Measurements from ENCODE around the gene ZNF518B.
A peak's percentile ranks its signal among the peaks of the same experiment; 100 is the strongest.
"Not testable (repeated sequence)": the region's sequence is repeated elsewhere in the genome, so short reads cannot be mapped to it uniquely, and the experiment has no call there.

The ZNF518B gene

DNA sequence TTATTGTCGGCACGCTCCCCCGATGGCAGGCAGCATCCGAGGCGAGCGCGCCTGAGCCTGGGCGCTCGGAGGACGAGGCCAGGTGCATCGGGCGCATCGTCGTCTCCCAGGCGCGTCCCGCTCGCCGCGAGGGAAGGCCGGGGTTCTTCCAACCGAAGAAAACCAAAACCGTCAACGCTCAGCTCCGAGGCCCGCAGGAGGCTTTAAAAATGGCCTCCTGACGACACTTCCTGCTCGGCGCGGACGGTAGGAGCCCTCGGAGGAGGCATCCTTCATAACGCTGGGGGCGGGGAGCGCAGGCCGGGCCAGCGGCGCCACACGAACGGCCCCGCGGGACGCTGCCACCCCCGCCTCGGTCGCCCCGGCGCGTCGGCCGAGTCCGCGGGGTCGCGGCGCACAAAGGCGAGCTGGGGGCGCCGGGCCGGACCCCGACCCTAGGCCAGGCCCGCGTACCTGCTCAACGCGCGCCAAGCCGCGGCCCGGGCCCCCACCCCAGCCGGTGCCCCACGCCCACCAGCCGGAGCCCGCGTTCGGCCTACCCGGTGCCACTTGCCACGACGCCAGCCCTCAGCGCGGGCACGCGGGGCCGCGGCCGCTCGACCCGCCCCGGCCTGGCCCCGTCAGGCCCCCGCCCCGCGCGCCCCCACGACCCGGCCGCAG lies 501 bp downstream of the ZNF518B start:
- peak; percentile 21 for DNase-seq

DNA sequence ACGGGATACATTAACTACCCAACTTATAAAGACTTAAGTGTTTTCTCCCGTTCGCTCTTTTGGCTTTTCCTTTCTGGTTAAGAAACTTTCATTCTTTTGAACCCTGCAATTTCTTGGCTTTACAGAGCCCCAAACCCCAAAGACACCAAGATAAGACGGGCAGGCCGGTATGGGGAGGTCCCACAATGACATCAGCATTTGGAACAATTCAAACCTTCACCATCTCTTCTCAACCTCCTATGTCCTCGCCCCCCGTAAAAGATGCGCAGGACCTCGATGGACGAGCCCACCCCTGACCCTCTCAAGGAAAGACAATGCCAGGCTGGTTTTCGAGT lies 999 bp downstream of the ZNF518B start:
- DNase-seq, result no peak

DNA sequence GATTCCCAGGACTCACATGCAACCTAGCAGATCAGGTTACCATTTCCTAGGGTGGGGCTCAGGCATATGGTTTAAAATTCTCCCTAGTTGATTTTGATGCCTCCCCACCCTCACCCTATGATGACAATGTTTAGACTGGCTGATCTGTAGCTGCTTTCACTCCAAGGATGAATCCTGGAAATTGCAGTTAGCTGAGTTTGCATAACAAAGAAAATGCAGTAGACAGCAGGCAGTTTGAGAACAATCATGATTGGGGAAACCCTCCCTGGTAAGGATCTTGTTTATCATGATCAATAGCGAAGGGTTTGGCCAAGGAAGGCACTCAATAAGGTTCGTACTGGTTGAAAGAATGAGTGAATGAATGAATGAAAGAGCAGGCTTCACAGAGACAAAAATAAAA lies 2.1 kb downstream of the ZNF518B start:
- DNase-seq, result no peak

DNA sequence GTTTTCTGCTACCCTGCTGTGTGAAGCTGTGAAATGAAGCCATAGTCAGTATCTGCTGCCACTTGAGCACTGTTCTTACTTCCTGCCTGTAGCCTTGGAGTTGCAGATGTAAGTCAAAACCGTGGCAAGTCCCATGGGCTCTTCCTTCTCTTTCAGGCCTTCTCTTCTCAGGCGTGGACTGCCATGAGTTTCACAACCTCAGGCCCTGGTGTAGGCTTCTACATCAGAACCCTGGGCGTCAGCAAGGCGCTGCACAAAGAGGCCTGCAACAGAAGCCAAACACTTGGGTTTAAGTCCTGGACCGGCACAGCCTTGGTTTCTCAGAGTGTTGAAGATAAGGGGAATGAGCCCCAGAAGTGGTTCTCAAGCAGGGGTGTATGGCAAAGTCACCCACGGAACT lies 2.5 kb downstream of the ZNF518B start:
- no peak for DNase-seq

DNA sequence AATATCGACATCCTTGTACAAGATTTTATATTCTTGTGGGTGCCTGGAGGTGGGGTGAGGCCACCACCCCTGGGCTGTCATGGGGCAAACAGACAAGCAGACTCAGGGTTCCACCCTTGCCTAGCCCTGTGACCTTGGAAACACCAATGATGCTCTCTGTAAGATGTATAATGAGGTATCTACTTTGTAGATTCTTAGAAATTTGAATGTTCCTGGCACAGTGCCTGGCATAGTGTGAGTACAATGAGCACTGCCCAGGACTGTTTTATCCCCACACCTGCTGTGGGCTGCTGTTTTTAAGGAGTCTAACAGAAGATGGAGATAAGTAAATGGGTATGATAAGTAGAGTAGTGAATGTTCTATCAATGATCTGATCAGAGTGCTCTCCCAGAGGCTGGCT lies 3.1 kb downstream of the ZNF518B start:
- DNase-seq, result no peak

DNA sequence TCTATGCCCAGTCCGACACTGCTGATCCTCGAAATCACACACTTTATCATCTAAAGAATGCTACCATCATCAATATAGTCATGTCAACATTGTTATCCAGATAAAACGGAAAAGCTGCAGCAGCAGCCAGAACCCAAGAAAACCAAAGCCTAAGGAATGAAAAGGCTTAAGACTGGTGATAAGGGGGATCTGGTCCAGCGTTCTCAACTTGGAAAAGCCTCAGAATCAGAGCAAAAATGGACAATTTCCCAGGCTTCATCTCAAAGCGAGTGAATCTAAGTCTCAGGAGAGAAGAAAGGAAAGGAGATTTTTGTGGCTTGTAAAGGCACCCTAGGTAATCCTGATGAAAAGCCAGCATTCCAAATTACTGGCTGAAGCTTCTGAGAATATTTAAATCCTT lies 8.2 kb downstream of the ZNF518B start:
- no peak for DNase-seq

DNA sequence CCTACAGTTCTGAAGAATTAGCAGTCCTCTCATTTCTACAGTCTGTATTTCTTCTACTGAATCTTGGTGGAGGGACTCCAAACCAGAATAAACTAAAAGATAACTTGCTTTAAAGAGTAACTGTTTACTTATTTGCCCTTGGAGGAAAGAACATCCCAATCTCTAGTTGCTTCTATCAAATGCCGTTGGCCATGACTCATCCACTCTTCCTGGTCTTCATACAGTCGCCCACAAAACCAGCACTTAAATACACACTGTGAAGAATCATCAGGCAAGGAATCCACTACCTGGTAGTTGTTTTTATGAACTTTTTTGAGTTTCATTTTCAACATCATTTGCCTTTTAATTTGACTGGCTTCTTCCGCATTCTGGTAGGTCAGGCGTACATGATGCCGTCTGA lies 14.2 kb downstream of the ZNF518B start:
- no peak for DNase-seq

DNA sequence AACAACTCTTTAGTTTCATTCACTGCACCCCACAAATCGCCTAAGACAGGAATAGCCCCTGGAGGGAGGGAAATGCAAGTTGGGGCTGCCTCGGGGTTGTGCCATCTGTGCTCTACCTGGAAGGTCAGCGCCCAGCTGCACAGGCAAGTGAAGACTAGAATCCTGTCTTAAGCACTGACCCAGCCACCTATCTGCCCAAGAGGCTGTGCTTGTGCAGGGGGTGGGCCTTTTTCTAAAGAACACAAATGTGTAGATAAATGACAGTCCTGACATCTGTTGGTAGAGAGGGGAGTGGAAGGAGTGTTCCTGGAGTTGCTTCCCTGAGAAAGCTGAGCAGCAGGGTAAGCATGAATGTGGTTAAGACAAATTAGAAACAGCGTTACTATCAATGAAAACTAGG lies 15.7 kb downstream of the ZNF518B start:
- DNase-seq, result no peak

DNA sequence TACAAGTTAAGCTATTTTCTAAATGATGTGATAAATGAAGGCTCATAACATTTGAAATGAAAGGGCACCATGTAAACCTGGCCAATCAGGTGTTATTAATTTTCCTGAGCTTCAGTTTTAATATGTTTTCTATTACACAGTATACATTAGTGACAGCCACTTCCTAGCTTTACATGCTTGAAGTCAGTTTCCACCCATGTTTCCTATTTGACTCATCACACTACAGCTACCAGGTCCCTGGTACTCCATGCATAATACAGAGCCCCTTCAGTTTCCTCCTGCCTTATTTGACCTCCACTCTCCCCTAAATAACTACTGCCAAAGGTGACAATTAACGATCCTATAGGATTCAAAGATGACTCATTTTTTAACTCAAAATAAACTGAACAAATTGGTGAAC lies 18.3 kb downstream of the ZNF518B start:
- DNase-seq, result no peak

DNA sequence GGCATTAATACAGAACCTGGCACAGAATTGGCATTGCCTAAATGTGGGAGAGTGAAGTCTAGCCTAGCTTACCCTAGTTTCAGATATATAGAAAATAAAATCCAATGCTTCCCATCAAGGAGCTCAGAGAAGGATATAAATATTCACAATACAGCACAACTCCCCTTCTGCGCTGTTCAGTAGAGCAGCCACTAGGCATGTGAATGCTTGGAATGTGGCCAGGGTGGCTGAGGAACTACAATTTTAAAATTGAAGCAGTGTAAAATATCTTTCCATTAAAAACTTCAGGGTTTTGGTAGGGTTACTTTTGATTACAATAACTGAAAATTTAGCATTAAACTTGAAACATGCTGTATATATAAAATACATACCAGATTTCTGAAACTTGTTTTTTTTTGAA lies 19.5 kb downstream of the ZNF518B start:
- no peak for DNase-seq

DNA sequence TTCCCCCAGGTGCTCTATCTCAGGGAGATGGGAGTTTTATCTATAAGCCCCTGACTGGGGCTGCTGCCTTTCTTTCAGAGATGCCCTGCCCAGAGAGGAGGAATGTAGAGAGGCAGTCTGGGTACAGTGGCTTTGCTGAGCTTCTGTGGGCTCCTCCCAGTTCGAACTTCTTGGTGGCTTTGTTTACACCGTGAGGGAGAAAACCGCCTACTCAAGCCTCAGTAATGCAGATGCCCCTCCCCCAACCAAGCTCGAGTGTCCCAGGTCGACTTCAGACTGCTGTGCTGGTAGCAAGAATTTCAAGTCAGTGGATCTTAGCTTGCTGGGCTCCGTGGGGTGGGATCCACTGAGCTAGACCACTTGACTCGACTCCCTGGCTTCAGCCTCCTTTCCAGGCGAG lies 29.5 kb downstream of the ZNF518B start:
- DNase-seq, result not testable (repeated sequence)

DNA sequence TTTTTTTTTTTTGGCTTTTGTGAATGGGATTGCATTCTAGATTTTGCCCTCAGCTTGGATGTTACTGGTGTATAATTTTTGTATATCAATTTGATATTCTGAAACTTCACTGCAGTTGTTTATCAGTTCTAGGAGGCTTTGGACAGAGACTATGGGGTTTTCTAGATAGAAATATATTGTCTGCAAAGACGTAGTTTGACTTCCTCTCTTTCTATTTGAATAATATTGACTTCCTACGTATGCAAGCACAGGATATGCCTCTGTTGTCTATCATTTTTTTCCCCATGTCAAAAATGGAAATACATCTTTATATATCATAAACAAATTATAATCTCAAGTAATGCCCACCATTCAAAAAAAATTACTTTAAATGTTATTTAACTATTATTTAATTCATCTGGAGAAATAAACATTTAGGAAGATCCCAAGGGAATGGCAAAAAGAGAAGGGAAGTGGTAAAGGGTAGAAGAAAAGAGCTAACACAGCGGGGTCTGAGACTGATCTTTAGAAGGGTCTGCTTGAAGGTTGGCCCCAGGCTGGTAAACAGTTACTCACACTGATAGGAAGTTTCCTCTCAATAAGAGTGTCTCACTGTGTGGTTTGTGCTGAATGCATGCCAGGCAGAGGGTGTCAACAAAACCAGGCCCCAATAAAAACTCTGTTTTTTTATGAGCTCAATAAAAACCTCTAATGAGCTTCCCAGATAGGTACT lies 35.7 kb downstream of the ZNF518B start:
- DNase-seq, result no peak

DNA sequence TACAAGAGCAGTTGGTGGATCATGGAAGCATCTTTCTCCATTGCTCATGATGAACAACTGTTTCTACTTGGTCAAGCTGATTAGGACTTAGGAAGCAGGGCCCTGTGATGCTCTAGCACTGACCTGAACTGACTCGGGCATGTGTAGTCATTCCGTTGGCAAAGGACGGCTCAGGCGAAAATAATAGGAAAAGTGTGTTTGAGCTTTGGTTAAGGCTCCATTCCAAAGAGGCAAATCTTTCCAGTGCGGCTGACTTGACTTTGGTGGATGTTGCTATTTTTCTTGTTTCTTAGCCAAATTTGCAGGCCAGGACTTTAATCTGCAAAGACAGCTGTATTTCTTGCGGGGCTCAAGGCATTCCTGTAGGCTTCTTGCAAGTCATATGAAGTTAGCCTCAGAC lies 39.5 kb downstream of the ZNF518B start:
- no peak for DNase-seq

DNA sequence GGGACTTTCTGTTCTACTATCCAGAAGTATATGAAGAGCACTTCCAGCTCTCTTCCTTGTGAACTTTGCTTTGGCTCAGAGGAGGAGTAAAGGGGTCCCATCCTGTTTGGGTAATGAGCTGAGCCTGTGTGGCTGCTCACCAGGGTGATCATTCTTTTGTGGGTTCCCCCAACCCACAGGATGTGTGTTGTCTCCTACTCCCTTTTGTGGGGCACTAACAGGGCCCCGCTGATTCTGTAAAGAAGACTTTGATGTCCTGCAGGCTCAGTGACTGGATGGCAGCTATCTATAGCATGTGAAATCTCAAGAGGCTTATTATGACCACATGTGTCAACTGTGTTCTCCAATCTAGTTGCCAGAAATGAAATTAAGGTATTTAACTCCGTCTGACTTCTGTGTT lies 40.8 kb downstream of the ZNF518B start:
- no peak for DNase-seq

DNA sequence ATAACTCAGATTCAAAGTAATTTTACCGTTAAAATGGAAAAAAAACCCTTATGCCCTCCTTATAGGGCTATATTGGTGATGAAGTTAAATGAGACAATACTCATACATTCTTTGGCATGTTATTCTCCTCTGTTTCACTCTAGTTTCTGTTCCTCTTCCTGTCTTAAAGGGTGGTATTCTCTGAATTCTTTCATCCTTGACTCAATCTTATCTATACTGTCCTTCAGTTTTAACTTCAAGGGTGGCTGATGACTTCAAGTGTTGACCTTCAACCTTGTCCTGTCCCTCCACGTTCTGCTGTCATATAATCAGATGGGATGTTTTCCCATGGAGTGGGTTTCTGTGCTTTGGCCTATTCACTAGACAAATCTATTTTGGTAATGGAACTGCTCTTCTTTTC lies 44.0 kb downstream of the ZNF518B start:
- no peak for DNase-seq

DNA sequence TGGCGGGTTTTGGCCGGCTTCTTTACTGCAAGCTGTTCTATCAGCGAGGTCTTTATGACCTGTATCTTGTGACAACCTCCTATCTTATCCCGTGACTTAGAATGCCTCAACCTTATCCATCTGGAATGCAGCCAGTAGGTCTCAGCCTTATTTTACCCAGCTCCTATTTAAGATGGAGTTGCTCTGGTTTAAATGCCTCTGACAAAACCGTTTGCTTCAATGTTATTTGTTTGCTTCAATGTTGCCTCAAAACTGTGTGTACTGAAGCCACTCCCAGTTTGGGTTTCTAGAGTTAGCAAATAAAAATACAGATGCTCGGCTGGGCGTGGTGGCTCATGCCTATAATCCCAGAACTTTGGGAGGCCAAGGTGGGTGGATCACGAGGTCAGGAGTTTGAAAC lies 51.6 kb downstream of the ZNF518B start:
- DNase-seq, result no peak

DNA sequence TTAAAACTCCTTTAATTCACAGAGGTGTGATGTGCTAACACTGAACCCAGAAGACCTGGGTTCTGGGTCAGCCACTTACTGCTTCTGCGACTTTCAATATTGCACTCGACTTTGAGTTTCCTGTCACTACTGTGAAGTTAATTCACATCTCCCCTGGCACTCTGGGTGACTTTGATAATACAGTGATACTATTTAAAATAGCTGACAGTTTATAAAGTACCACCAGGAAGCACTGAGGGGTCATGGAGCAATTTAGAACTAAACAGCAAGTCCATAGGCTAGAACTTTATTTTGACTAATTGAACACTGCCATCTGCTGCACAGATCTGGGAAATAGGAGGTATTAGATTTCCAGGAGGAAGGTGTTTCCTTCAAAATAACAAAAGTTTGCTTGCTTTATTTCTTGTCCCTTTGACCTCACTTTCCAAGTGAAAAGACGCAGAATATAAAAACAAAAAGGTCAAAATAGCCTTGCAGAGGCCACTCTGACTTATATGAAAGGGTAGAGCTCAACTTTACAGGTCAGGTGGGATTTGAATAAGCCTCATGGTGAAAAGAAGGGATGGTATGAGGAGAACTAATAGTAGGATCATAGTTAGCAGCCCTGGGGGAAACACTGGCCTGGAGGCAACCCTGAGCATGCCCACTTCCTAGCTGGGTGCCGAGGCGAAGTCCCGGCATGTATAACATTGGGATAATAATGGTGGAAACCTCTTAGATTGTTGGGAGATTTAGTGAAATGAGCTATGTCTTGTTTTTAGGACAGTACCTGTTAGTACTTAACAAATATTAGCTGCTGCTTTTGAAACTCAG lies 53.4 kb downstream of the ZNF518B start:
- peak; percentile 37 for DNase-seq

DNA sequence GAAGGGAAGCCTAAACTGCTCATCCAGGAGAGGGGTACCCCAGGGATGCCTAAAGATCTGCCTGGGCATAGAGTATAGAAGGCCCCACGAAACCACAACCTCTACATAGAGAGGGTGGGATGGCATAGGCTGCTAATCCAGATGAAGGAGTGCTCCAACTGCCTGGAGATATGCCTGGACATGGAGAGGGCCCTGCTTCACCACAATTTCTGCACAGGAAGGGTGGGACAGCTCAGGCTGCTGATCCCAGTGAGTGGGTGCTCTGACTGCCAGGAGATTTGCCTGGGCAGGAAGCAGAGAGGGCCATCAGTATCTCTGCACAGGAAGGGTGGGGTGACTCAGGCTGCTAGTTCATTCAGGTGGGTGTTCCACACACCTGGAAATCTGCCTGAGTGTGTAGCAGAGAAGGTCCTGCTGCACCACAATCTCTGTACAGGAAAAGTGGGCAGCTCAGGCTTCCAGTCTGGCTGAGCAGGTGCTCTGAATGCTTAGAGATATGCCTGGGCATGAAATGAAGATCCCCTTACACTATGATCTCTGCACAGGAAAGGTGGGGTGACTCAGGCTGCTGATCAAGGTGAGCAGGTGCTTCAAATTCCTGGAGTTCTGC lies 61.1 kb downstream of the ZNF518B start:
- no peak for DNase-seq
